RWPE2 (cell line): ENCODE results near the gene NUB1.

Source experiments
- ATAC-seq: fragments of 200-7000 bp; cut with Tn5 transposase; 3 replicates; pipeline ENCODE4 v1.9.1; 2021; ENCODE audit warnings: low read depth
- DNase-seq: peaks from one replicate; pipeline ENCODE4 v3.0.0-alpha.2; 2020; ENCODE audit warnings: low spot score
- H3K27ac ChIP-seq: fragments of 450-650 bp; 2 replicates; pipeline ENCODE4 v1.5.1; 2017; ENCODE audit warnings: mild to moderate bottlenecking; ENCODE audit not compliant: poor library complexity, severe bottlenecking
- H3K27me3 ChIP-seq: fragments of 250-450 bp; sonication (Bioruptor Pico); 2 replicates; pipeline ENCODE4 v1.5.1; 2021; ENCODE audit warnings: mild to moderate bottlenecking, moderate library complexity; ENCODE audit not compliant: insufficient read depth, poor library complexity, severe bottlenecking
- H3K36me3 ChIP-seq: fragments of 250-450 bp; sonication (Bioruptor Pico); 2 replicates; pipeline ENCODE4 v1.5.1; 2020; ENCODE audit warnings: low read depth, mild to moderate bottlenecking, moderate library complexity
- H3K4me1 ChIP-seq: fragments of 250-450 bp; sonication (Bioruptor Pico); 2 replicates; pipeline ENCODE4 v1.5.1; 2021; ENCODE audit warnings: mild to moderate bottlenecking, moderate library complexity; ENCODE audit not compliant: insufficient read depth, poor library complexity, severe bottlenecking
- H3K4me3 ChIP-seq: fragments of 250-450 bp; sonication (Bioruptor Pico); 2 replicates; pipeline ENCODE4 v1.5.1; 2021; ENCODE audit warnings: mild to moderate bottlenecking, moderate library complexity; ENCODE audit not compliant: severe bottlenecking
- H3K9me3 ChIP-seq: fragments of 250-450 bp; sonication (Bioruptor Pico); 2 replicates; pipeline ENCODE4 v1.5.1; 2021; ENCODE audit warnings: mild to moderate bottlenecking, moderate library complexity; ENCODE audit not compliant: severe bottlenecking
- CTCF ChIP-seq: fragments of 450-650 bp; IDR thresholded peaks from one replicate; pipeline ENCODE4 v1.5.1; 2017; ENCODE audit warnings: mild to moderate bottlenecking, moderate library complexity; ENCODE audit not compliant: poor library complexity, severe bottlenecking

The NUB1 gene

DNA sequence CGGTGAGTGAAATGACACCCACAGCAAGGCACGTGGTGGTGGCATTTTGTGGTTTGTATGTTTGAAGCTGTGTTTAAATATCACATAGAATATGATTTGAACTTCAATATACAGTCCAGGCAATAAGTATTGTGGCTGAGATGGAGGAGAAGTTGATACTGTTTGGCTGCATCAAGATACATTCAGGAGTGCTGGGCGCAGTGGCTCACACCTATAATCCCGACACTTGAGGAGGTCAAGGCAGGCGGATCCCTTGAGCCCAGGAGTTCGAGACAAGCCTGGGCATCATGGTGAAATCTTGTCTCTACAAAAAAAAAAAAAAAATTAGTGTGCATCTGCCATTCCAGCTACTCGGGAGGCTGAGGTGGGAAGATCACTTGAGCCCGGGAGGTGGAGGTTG is 35.2 kb upstream of the NUB1 start:
- H3K27ac ChIP-seq = no peak overlapping the region
- DNase-seq (no peak), ATAC-seq (no peak)
- no peaks in the 10 kb centered on the region for H3K36me3 ChIP-seq
- H3K27me3 ChIP-seq = peaks cover 3% of the 10 kb centered on the region
- no peak overlapping the region for H3K4me3 ChIP-seq
- no peaks in the 10 kb centered on the region for H3K4me1 ChIP-seq
- no peak for TF ChIP-seq CTCF
- peaks cover under 1% of the 10 kb centered on the region for H3K9me3 ChIP-seq

GRCh38 chr7:151306860-151307259 is 34.8 kb upstream of the NUB1 start:
- ATAC-seq (no peak), DNase-seq (no peak)
- no peak for TF ChIP-seq CTCF

GRCh38 chr7:151307536-151307935 is 34.1 kb upstream of the NUB1 start:
- Histone ChIP-seq H3K36me3 (no peaks in the 10 kb centered on the region), H3K27ac (no peak overlapping the region), H3K27me3 (peaks cover 3% of the 10 kb centered on the region), H3K4me1 (no peaks in the 10 kb centered on the region), H3K9me3 (peaks cover 2% of the 10 kb centered on the region), H3K4me3 (no peak overlapping the region)
- TF ChIP-seq CTCF = no peak
- DNase-seq (no peak), ATAC-seq (no peak)

More at GRCh38 chr7:151306860-151307259, 34.8 kb upstream of the NUB1 start:
- Histone ChIP-seq H3K27me3 (peaks cover 3% of the 10 kb centered on the region), H3K4me1 (no peaks in the 10 kb centered on the region), H3K9me3 (peaks cover 2% of the 10 kb centered on the region), H3K4me3 (no peak overlapping the region), H3K27ac (no peak overlapping the region), H3K36me3 (no peaks in the 10 kb centered on the region)

GRCh38 chr7:151308256-151308655 is 33.4 kb upstream of the NUB1 start:
- no peak overlapping the region for H3K4me3 ChIP-seq
- H3K4me1 ChIP-seq = no peaks in the 10 kb centered on the region
- no peak for ATAC-seq
- no peaks in the 10 kb centered on the region for H3K27me3 ChIP-seq
- TF ChIP-seq CTCF = no peak
- no peaks in the 10 kb centered on the region for H3K36me3 ChIP-seq
- peaks cover 2% of the 10 kb centered on the region for H3K9me3 ChIP-seq
- DNase-seq = no peak
- H3K27ac ChIP-seq = no peak overlapping the region

DNA sequence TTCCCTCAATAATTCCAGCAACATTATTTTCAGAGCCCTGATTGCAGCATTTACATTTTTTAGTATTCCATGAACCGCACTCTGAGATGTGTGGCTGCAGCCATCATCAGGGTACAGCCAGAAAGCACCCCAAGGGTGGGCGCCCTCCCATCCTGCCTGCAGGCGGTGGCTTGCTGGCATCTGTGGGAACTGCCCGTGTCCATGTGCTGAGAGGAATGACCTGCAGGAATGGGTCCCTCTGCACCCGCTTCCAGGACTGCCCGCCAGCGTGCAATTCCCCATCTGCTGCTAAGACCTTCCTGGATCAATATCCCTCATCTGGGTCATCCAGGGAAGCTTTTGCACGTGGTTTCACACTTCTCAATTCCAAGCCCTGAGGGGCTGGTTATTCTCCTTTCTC is 32.8 kb upstream of the NUB1 start:
- H3K36me3 ChIP-seq = no peaks in the 10 kb centered on the region
- no peaks in the 10 kb centered on the region for H3K27me3 ChIP-seq
- H3K9me3 ChIP-seq = peaks cover 2% of the 10 kb centered on the region
- no peak for TF ChIP-seq CTCF
- no peaks in the 10 kb centered on the region for H3K4me1 ChIP-seq
- no peak overlapping the region for H3K27ac ChIP-seq
- ATAC-seq (no peak), DNase-seq (no peak)
- H3K4me3 ChIP-seq = no peak overlapping the region
